Activated CD4-positive, alpha-beta memory T cell treated with anti-CD3 and anti-CD28 coated beads, Interleukin-2, amount 10 ng/mL, durations not matched to agents 7 days and 5 days (primary cell): ENCODE results near the gene GAPDHS. TPM values are rescaled to one million over a fixed set of nuclear protein-coding genes. Genes with fewer than 3 reads are reported as not detected.
A peak's percentile ranks its signal among the peaks of the same experiment; 100 is the strongest.

Source experiments
- CTCF ChIA-PET: fragments of 350-600 bp; sonication (Branson Sonifier 250); formaldehyde crosslinking; loops from one replicate; lab custom pipeline; 2021; ENCODE audit warnings: antibody characterized with exemption, inconsistent platforms; lab: Charles Lee
- POLR2A ChIA-PET: fragments of 350-600 bp; sonication (Branson Sonifier 250); formaldehyde crosslinking; loops from one replicate; lab custom pipeline; 2021; ENCODE audit warnings: antibody characterized with exemption; lab: Charles Lee
- DNase-seq: peaks from one replicate; pipeline ENCODE4 v3.0.0-alpha.2; 2020
- H3K27ac Mint-ChIP-seq: one replicate; pipeline ENCODE4 v1.8.0; 2021; ENCODE audit warnings: mild to moderate bottlenecking, mixed read lengths
- H3K27me3 Mint-ChIP-seq: one replicate; pipeline ENCODE4 v1.8.0; 2021; ENCODE audit warnings: mixed read lengths
- H3K36me3 Mint-ChIP-seq: one replicate; pipeline ENCODE4 v1.8.0; 2021; ENCODE audit warnings: low read depth, mixed read lengths
- H3K4me1 Mint-ChIP-seq: one replicate; pipeline ENCODE4 v1.8.0; 2021; ENCODE audit warnings: mixed read lengths
- H3K4me3 Mint-ChIP-seq: one replicate; pipeline ENCODE4 v1.8.0; 2021; ENCODE audit warnings: mild to moderate bottlenecking, mixed read lengths
- H3K9me3 Mint-ChIP-seq: one replicate; pipeline ENCODE4 v1.8.0; 2021; ENCODE audit warnings: mixed read lengths
- total RNA-seq, 2 experiments: library from RNA; stranded (reverse); gene quantifications; one replicate each; pipeline ENCODE4 v1.2.3, GENCODE V29; 2021

GAPDHS gene
- total RNA-seq, 2 experiments from 2014 or later = not detected

GRCh38 chr19:35556846-35557538 is 23.7 kb downstream of the GAPDHS start:
- Mint-ChIP-seq H3K27ac (no peak overlapping the region), H3K4me3 (no peak overlapping the region), H3K9me3 (no peaks in the 10 kb centered on the region), H3K4me1 (peaks cover 8% of the 10 kb centered on the region), H3K36me3 (no peaks in the 10 kb centered on the region), H3K27me3 (peaks cover 42% of the 10 kb centered on the region)
- DNase-seq = no peak
- CTCF ChIA-PET = interaction anchor here (1.0 to 3.2 kb wide), 3 partner anchors 9 to 35 kb away, joined by 3 to 18 read pairs (median 4); no protein-coding TSS in a partner anchor
- POLR2A ChIA-PET = interaction anchor here (1.0 kb wide), 1 partner anchor 9 kb away, joined by 3 read pairs; no protein-coding TSS in a partner anchor

GRCh38 chr19:35557539-35558399 is 24.5 kb downstream of the GAPDHS start:
- DNase-seq = peak; percentile 49
- Mint-ChIP-seq H3K9me3 (no peaks in the 10 kb centered on the region), H3K27me3 (peaks cover 46% of the 10 kb centered on the region), H3K4me3 (peak overlapping the region; percentile 31), H3K4me1 (peaks cover 8% of the 10 kb centered on the region), H3K27ac (no peak overlapping the region), H3K36me3 (no peaks in the 10 kb centered on the region)
- POLR2A ChIA-PET = interaction anchor here (1.0 to 1.1 kb wide), 2 partner anchors 9 to 27 kb away, joined by 3 read pairs; no protein-coding TSS in a partner anchor
- CTCF ChIA-PET = interaction anchor here (0.6 to 3.2 kb wide), 5 partner anchors 10 to 262 kb away, joined by 3 to 18 read pairs (median 3); no protein-coding TSS in a partner anchor

GRCh38 chr19:35558400-35559280 is 25.4 kb downstream of the GAPDHS start:
- peaks cover 43% of the 10 kb centered on the region for H3K27me3 Mint-ChIP-seq
- H3K4me1 Mint-ChIP-seq = peaks cover 8% of the 10 kb centered on the region
- CTCF ChIA-PET = interaction anchor here (0.7 to 3.2 kb wide), 3 partner anchors 11 to 50 kb away, joined by 3 to 18 read pairs (median 4); no protein-coding TSS in a partner anchor
- H3K27ac Mint-ChIP-seq = no peak overlapping the region
- H3K36me3 Mint-ChIP-seq = no peaks in the 10 kb centered on the region
- H3K4me3 Mint-ChIP-seq = no peak overlapping the region
- H3K9me3 Mint-ChIP-seq = no peaks in the 10 kb centered on the region
- no peak for DNase-seq
- POLR2A ChIA-PET = interaction anchor here (1.1 kb wide), 1 partner anchor 26 kb away, joined by 3 read pairs; no protein-coding TSS in a partner anchor

GRCh38 chr19:35559281-35559659 is 26.0 kb downstream of the GAPDHS start:
- no peak overlapping the region for H3K27ac Mint-ChIP-seq
- peaks cover 8% of the 10 kb centered on the region for H3K4me1 Mint-ChIP-seq
- H3K36me3 Mint-ChIP-seq = no peaks in the 10 kb centered on the region
- ChIA-PET CTCF (no interaction called here), POLR2A (no interaction called here)
- H3K9me3 Mint-ChIP-seq = no peaks in the 10 kb centered on the region
- H3K4me3 Mint-ChIP-seq = no peak overlapping the region
- no peak for DNase-seq
- H3K27me3 Mint-ChIP-seq = peaks cover 43% of the 10 kb centered on the region

- Mint-ChIP-seq H3K9me3 (no peaks in the 10 kb centered on the region), H3K27ac (no peak overlapping the region), H3K4me3 (no peak overlapping the region), H3K27me3 (peaks cover 43% of the 10 kb centered on the region), H3K4me1 (peaks cover 8% of the 10 kb centered on the region), H3K36me3 (no peaks in the 10 kb centered on the region)
- ChIA-PET POLR2A (no interaction called here), CTCF (no interaction called here)
- no peak for DNase-seq
Measured at GRCh38 chr19:35559781-35560180, 26.5 kb downstream of the GAPDHS start.

- CTCF ChIA-PET = no interaction called here
- H3K36me3 Mint-ChIP-seq = no peaks in the 10 kb centered on the region
- H3K27me3 Mint-ChIP-seq = peaks cover 43% of the 10 kb centered on the region
- H3K4me1 Mint-ChIP-seq = peaks cover 8% of the 10 kb centered on the region
- H3K4me3 Mint-ChIP-seq = no peak overlapping the region
- H3K27ac Mint-ChIP-seq = no peak overlapping the region
- POLR2A ChIA-PET = no interaction called here
- DNase-seq = no peak
- H3K9me3 Mint-ChIP-seq = no peaks in the 10 kb centered on the region
Measured at GRCh38 chr19:35560271-35560670, 27.0 kb downstream of the GAPDHS start.

- DNase-seq = no peak
- Mint-ChIP-seq H3K36me3 (no peaks in the 10 kb centered on the region), H3K4me1 (peaks cover 8% of the 10 kb centered on the region), H3K27ac (no peak overlapping the region), H3K4me3 (no peak overlapping the region), H3K27me3 (peaks cover 43% of the 10 kb centered on the region), H3K9me3 (no peaks in the 10 kb centered on the region)
- ChIA-PET CTCF (no interaction called here), POLR2A (no interaction called here)
Measured at GRCh38 chr19:35560677-35561076, 27.4 kb downstream of the GAPDHS start.

- DNase-seq = no peak
- no peaks in the 10 kb centered on the region for H3K36me3 Mint-ChIP-seq
- H3K4me3 Mint-ChIP-seq = no peak overlapping the region
- no peaks in the 10 kb centered on the region for H3K9me3 Mint-ChIP-seq
- peaks cover 37% of the 10 kb centered on the region for H3K27me3 Mint-ChIP-seq
- peaks cover 8% of the 10 kb centered on the region for H3K4me1 Mint-ChIP-seq
- ChIA-PET CTCF (no interaction called here), POLR2A (no interaction called here)
- no peak overlapping the region for H3K27ac Mint-ChIP-seq
Measured at GRCh38 chr19:35561436-35561835, 28.2 kb downstream of the GAPDHS start.

- ChIA-PET CTCF (no interaction called here), POLR2A (no interaction called here)
- H3K9me3 Mint-ChIP-seq = no peaks in the 10 kb centered on the region
- H3K36me3 Mint-ChIP-seq = no peaks in the 10 kb centered on the region
- H3K4me3 Mint-ChIP-seq = no peak overlapping the region
- no peak for DNase-seq
- H3K27ac Mint-ChIP-seq = no peak overlapping the region
- peaks cover 37% of the 10 kb centered on the region for H3K27me3 Mint-ChIP-seq
- peaks cover 5% of the 10 kb centered on the region for H3K4me1 Mint-ChIP-seq
Measured at GRCh38 chr19:35562336-35562735, 29.1 kb downstream of the GAPDHS start.

- no peaks in the 10 kb centered on the region for H3K36me3 Mint-ChIP-seq
- DNase-seq = no peak
- H3K27me3 Mint-ChIP-seq = peaks cover 36% of the 10 kb centered on the region
- peaks cover 5% of the 10 kb centered on the region for H3K4me1 Mint-ChIP-seq
- ChIA-PET CTCF (interaction anchor here (1.0 kb wide), 1 partner anchor 14 kb away, joined by 4 read pairs; no protein-coding TSS in a partner anchor), POLR2A (no interaction called here)
- H3K9me3 Mint-ChIP-seq = no peaks in the 10 kb centered on the region
- H3K27ac Mint-ChIP-seq = no peak overlapping the region
- no peak overlapping the region for H3K4me3 Mint-ChIP-seq
Measured at GRCh38 chr19:35562776-35563175, 29.5 kb downstream of the GAPDHS start.

GRCh38 chr19:35563207-35563829 is 30.1 kb downstream of the GAPDHS start, which contains the start of gene ATP4A:
ATP4A (minus strand) TSS chr19:35563658; CDS start chr19:35563629, 29 bp downstream.
- Mint-ChIP-seq H3K9me3 (no peaks in the 10 kb centered on the region), H3K36me3 (no peaks in the 10 kb centered on the region), H3K4me3 (no peak within 1 kb of the TSS), H3K27me3 (peaks cover 35% of the 10 kb centered on the region), H3K4me1 (peaks cover 3% of the 10 kb centered on the region), H3K27ac (no peak within 1 kb of the TSS)
- POLR2A ChIA-PET = no interaction called here
- CTCF ChIA-PET = interaction anchor here (1.0 kb wide), 1 partner anchor 14 kb away, joined by 4 read pairs; no protein-coding TSS in a partner anchor
- no peak for DNase-seq
